ENCODE results near the gene USP7. TPM values are rescaled to one million over a fixed set of nuclear protein-coding genes. Genes with fewer than 3 reads are reported as not detected.

USP7 gene
- total RNA-seq, 1 experiment from 2014 or later, result 73.8 TPM

- Histone ChIP-seq H4K20me1 (ENCODE audit: low read length) (peaks cover 90% of the 10 kb centered on the region), H3K9me3 (ENCODE audit: low read length) (no peaks in the 10 kb centered on the region), H3K4me2 (ENCODE audit: low read length) (no peak overlapping the region), H3F3A (ENCODE audit: low read length, unreplicated experiment) (no peaks in the 10 kb centered on the region), H3K27me3 (ENCODE audit: low read length) (no peaks in the 10 kb centered on the region), H3K36me3 (ENCODE audit: low read depth, low read length) (no peaks in the 10 kb centered on the region), H2AFZ (ENCODE audit: low read length) (no peak overlapping the region), H3K4me3 (ENCODE audit: low read length) (no peak overlapping the region), H3K79me2 (ENCODE audit: low read length) (peaks cover 95% of the 10 kb centered on the region), H3K9me2 (replicated peaks; ENCODE audit: low read length) (no peaks in the 10 kb centered on the region), H3K9ac (ENCODE audit: low read length) (no peak overlapping the region), H3K27ac (ENCODE audit: low read length) (no peak overlapping the region), H3K4me1 (ENCODE audit: insufficient read depth, low read length) (peaks cover 31% of the 10 kb centered on the region)
- CTCF ChIA-PET, result no interaction called here
- DNase-seq (no peak), ATAC-seq (no peak)
- POLR2A ChIA-PET (ENCODE audit: unreplicated experiment), result no interaction called here
- intact Hi-C loops (cut with micrococcal nuclease), result no loop called here
- no TSS peak for BruUV-seq (replicated peaks)
- TF ChIP-seq, protein P1, sequence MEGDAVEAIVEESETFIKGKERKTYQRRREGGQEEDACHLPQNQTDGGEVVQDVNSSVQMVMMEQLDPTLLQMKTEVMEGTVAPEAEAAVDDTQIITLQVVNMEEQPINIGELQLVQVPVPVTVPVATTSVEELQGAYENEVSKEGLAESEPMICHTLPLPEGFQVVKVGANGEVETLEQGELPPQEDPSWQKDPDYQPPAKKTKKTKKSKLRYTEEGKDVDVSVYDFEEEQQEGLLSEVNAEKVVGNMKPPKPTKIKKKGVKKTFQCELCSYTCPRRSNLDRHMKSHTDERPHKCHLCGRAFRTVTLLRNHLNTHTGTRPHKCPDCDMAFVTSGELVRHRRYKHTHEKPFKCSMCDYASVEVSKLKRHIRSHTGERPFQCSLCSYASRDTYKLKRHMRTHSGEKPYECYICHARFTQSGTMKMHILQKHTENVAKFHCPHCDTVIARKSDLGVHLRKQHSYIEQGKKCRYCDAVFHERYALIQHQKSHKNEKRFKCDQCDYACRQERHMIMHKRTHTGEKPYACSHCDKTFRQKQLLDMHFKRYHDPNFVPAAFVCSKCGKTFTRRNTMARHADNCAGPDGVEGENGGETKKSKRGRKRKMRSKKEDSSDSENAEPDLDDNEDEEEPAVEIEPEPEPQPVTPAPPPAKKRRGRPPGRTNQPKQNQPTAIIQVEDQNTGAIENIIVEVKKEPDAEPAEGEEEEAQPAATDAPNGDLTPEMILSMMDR (conservative IDR thresholded peaks at IDR 0.05; ENCODE audit: low read depth, low read length), result no peak
- no peak for TF ChIP-seq EZH2 (IDR thresholded peaks at IDR 0.05; ENCODE audit: low read length, unreplicated experiment)
- no peak for TF ChIP-seq EZH2phosphoT487 (IDR thresholded peaks at IDR 0.05; ENCODE audit: borderline replicate concordance, low read length)
Observed at GRCh38 chr16:8956265-8957062, 7.2 kb downstream of the USP7 start.

DNA sequence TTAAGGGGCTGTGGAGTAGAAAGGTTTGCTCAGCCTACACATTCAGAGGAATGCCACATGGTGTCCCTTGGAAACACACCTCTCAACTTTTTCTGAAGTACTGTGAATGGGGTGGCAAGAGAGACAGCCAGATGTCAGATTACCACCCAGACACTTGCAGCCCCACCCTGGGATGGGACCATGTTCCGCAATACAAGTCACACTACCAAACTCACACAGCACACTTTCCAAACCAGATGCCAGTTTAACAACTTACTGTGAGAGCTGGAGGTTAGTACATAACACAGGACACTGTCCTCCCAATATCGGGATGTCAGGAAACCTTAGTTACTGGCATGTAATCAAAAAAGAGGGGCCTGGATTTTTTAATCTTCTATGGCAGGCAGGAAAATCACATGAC, 7.9 kb downstream of the USP7 start:
- H3K9ac ChIP-seq (ENCODE audit: low read length), result no peak overlapping the region
- TF ChIP-seq EZH2 (IDR thresholded peaks at IDR 0.05; ENCODE audit: low read length, unreplicated experiment) (no peak), EZH2phosphoT487 (IDR thresholded peaks at IDR 0.05; ENCODE audit: borderline replicate concordance, low read length) (no peak)
- TF ChIP-seq, protein P1 (conservative IDR thresholded peaks at IDR 0.05; ENCODE audit: low read depth, low read length), result no peak
- ATAC-seq (no peak), DNase-seq (no peak)
- H3K4me1 ChIP-seq (ENCODE audit: insufficient read depth, low read length), result peaks cover 28% of the 10 kb centered on the region
- H3K4me3 ChIP-seq (ENCODE audit: low read length), result no peak overlapping the region
- H3K27ac ChIP-seq (ENCODE audit: low read length), result no peak overlapping the region
- no peaks in the 10 kb centered on the region for H3K36me3 ChIP-seq (ENCODE audit: low read depth, low read length)
- no peaks in the 10 kb centered on the region for H3K9me2 ChIP-seq (replicated peaks; ENCODE audit: low read length)
- no peaks in the 10 kb centered on the region for H3K9me3 ChIP-seq (ENCODE audit: low read length)
- ChIA-PET POLR2A (ENCODE audit: unreplicated experiment) (no interaction called here), CTCF (no interaction called here)
- peaks cover 90% of the 10 kb centered on the region for H4K20me1 ChIP-seq (ENCODE audit: low read length)
- peaks cover 95% of the 10 kb centered on the region for H3K79me2 ChIP-seq (ENCODE audit: low read length)
- no peaks in the 10 kb centered on the region for H3F3A ChIP-seq (ENCODE audit: low read length, unreplicated experiment)
- H3K4me2 ChIP-seq (ENCODE audit: low read length), result no peak overlapping the region
- no peak overlapping the region for H2AFZ ChIP-seq (ENCODE audit: low read length)
- H3K27me3 ChIP-seq (ENCODE audit: low read length), result no peaks in the 10 kb centered on the region
- BruUV-seq (replicated peaks), result no TSS peak
- intact Hi-C loops (cut with micrococcal nuclease), result no loop called here

GRCh38 chr16:8953064-8953463, 10.6 kb downstream of the USP7 start:
- POLR2A ChIA-PET (ENCODE audit: unreplicated experiment), result no interaction called here
- Histone ChIP-seq H3K9me3 (ENCODE audit: low read length) (no peaks in the 10 kb centered on the region), H3K4me1 (ENCODE audit: insufficient read depth, low read length) (peaks cover 3% of the 10 kb centered on the region), H3F3A (ENCODE audit: low read length, unreplicated experiment) (no peaks in the 10 kb centered on the region), H4K20me1 (ENCODE audit: low read length) (peaks cover 90% of the 10 kb centered on the region), H2AFZ (ENCODE audit: low read length) (no peak overlapping the region), H3K4me2 (ENCODE audit: low read length) (no peak overlapping the region), H3K9me2 (replicated peaks; ENCODE audit: low read length) (no peaks in the 10 kb centered on the region), H3K9ac (ENCODE audit: low read length) (no peak overlapping the region), H3K27ac (ENCODE audit: low read length) (no peak overlapping the region), H3K4me3 (ENCODE audit: low read length) (no peak overlapping the region), H3K27me3 (ENCODE audit: low read length) (no peaks in the 10 kb centered on the region), H3K36me3 (ENCODE audit: low read depth, low read length) (no peaks in the 10 kb centered on the region), H3K79me2 (ENCODE audit: low read length) (peaks cover 95% of the 10 kb centered on the region)
- CTCF ChIA-PET, result no interaction called here
- intact Hi-C loops (cut with micrococcal nuclease), result no loop called here
- BruUV-seq (replicated peaks), result no TSS peak
- ATAC-seq (no peak), DNase-seq (no peak)
- TF ChIP-seq, protein P1 (conservative IDR thresholded peaks at IDR 0.05; ENCODE audit: low read depth, low read length), result no peak
- no peak for TF ChIP-seq EZH2phosphoT487 (IDR thresholded peaks at IDR 0.05; ENCODE audit: borderline replicate concordance, low read length)
- TF ChIP-seq EZH2 (IDR thresholded peaks at IDR 0.05; ENCODE audit: low read length, unreplicated experiment), result no peak
